ENCODE data around the gene FIGN.

The FIGN gene

DNA sequence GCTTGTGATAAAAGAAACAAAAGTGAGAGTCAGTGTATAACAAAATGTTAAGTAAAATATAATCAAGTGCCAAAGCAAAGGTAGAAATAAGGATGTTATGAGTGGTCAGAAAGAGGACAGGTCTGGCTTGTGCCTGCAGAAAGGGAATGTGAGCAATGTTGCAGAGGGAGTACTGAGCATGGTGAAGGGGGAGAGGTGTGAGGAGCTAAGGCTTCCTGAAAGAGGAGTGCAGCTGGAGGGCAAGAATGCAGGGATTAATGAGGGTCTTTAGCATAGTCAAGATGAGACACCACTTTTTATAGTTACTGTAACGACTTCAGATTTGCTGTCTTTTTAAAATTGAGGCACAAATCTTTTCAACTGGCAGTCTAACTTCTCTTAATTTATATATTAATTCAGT is 22.0 kb upstream of the FIGN start:
- TF ChIP-seq SIN3A (IDR thresholded peaks at IDR 0.05; ENCODE audit: borderline replicate concordance, insufficient read depth, low read length), result no peak
- no peak for TF ChIP-seq POLR2AphosphoS5 (IDR thresholded peaks at IDR 0.05; ENCODE audit: low read depth, low read length)
- no peak for TF ChIP-seq FOXP2 (optimal IDR thresholded peaks at IDR 0.05; ENCODE audit: borderline replicate concordance, extremely low read depth, extremely low read length, insufficient read depth)
- TF ChIP-seq TAF1 (IDR thresholded peaks at IDR 0.05; ENCODE audit: borderline replicate concordance, insufficient read depth, low read length), result no peak
- TF ChIP-seq, protein P1, sequence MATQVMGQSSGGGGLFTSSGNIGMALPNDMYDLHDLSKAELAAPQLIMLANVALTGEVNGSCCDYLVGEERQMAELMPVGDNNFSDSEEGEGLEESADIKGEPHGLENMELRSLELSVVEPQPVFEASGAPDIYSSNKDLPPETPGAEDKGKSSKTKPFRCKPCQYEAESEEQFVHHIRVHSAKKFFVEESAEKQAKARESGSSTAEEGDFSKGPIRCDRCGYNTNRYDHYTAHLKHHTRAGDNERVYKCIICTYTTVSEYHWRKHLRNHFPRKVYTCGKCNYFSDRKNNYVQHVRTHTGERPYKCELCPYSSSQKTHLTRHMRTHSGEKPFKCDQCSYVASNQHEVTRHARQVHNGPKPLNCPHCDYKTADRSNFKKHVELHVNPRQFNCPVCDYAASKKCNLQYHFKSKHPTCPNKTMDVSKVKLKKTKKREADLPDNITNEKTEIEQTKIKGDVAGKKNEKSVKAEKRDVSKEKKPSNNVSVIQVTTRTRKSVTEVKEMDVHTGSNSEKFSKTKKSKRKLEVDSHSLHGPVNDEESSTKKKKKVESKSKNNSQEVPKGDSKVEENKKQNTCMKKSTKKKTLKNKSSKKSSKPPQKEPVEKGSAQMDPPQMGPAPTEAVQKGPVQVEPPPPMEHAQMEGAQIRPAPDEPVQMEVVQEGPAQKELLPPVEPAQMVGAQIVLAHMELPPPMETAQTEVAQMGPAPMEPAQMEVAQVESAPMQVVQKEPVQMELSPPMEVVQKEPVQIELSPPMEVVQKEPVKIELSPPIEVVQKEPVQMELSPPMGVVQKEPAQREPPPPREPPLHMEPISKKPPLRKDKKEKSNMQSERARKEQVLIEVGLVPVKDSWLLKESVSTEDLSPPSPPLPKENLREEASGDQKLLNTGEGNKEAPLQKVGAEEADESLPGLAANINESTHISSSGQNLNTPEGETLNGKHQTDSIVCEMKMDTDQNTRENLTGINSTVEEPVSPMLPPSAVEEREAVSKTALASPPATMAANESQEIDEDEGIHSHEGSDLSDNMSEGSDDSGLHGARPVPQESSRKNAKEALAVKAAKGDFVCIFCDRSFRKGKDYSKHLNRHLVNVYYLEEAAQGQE (IDR thresholded peaks at IDR 0.05; ENCODE audit: insufficient read depth in 1 of 2, low read depth in 2 of 2, low read length in 2 of 2), result no peak

DNA sequence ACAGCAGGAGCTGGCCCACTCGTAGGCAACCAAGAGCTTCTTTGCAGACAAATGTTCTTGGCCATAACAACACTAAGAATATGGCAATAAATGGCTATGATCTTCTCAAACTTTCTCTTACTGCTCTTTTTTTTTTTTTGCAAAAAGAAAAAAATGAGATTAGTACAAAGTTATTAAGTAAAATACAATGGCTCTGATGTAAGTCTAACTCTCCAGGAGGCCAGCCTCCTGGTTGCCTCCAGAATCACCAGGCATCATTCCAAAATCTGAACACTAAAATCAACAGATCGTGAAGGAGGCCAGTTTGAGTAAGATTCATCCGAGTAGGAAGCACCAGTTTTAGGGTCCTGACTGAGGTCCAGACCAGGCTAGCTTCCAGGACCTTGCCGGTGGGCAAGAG is 20.8 kb upstream of the FIGN start:
- TF ChIP-seq POLR2AphosphoS5 (IDR thresholded peaks at IDR 0.05; ENCODE audit: low read depth, low read length), result no peak
- no peak for TF ChIP-seq SIN3A (IDR thresholded peaks at IDR 0.05; ENCODE audit: borderline replicate concordance, insufficient read depth, low read length)

DNA sequence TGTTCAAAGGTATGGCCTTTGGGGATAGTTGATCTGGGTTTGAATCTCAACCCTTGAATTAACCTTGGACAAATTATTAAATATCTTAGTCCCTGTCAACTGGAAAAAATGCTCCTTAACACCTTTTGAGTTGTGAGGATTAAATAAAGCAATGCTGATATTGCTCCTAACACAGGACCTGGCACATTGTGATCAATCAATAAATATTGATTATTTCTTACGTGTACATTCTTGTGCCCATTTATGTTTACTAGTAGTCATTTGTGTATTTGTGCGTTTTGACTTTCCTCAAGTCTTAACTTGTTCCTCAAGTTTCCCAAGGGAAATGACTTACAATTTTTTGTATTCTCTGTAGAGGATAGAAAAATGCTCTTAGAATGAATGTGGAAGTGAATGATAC is 19.6 kb upstream of the FIGN start:
- TF ChIP-seq SIN3A (IDR thresholded peaks at IDR 0.05; ENCODE audit: borderline replicate concordance, insufficient read depth, low read length) (no peak), TAF1 (IDR thresholded peaks at IDR 0.05; ENCODE audit: borderline replicate concordance, insufficient read depth, low read length) (no peak), POLR2AphosphoS5 (IDR thresholded peaks at IDR 0.05; ENCODE audit: low read depth, low read length) (no peak), FOXP2 (optimal IDR thresholded peaks at IDR 0.05; ENCODE audit: borderline replicate concordance, extremely low read depth, extremely low read length, insufficient read depth) (no peak)
- TF ChIP-seq, protein P1 (IDR thresholded peaks at IDR 0.05; ENCODE audit: insufficient read depth in 1 of 2, low read depth in 2 of 2, low read length in 2 of 2), result no peak

DNA sequence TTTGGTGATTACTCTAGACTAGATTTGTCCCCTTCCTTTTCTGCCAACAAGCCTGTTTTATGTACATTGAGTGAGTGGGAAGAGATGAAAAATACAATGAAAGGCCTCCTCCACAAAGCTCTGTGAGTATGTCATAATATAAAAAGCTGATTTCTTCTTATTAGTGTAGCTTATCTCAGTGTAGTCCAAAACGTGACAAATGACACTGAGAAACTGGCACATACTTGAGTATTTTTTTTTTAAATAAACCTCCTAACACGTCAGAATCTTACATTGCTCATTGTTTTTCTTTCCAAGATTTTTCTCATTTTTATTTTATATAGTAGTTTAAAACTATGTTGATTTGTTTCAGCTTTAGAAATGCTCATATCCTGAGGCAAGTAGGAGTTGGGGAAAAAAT is 17.9 kb upstream of the FIGN start:
- TF ChIP-seq SIN3A (IDR thresholded peaks at IDR 0.05; ENCODE audit: borderline replicate concordance, insufficient read depth, low read length) (no peak), FOXP2 (optimal IDR thresholded peaks at IDR 0.05; ENCODE audit: borderline replicate concordance, extremely low read depth, extremely low read length, insufficient read depth) (no peak), POLR2AphosphoS5 (IDR thresholded peaks at IDR 0.05; ENCODE audit: low read depth, low read length) (no peak), TAF1 (IDR thresholded peaks at IDR 0.05; ENCODE audit: borderline replicate concordance, insufficient read depth, low read length) (no peak)
- TF ChIP-seq, protein P1 (IDR thresholded peaks at IDR 0.05; ENCODE audit: insufficient read depth in 1 of 2, low read depth in 2 of 2, low read length in 2 of 2), result no peak

DNA sequence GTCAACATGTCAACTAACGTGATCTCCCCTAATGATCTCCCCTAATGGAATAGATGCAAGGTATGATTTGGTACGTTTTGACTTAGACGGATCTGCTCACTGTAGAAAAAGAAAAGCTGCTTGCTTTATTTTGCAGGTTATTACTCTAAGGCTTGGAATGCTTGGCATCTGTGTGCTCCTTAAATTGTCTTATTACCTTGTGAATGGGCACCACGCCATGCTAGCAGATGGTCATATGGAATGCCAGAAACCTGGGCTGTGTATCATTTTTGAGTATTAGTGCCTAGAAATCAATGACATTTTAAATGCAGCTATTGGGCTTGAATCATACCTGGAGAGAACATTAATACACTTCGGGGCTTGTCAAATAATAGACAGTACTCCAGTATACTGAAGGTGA is 16.5 kb upstream of the FIGN start:
- no peak for TF ChIP-seq TAF1 (IDR thresholded peaks at IDR 0.05; ENCODE audit: borderline replicate concordance, insufficient read depth, low read length)
- no peak for TF ChIP-seq FOXP2 (optimal IDR thresholded peaks at IDR 0.05; ENCODE audit: borderline replicate concordance, extremely low read depth, extremely low read length, insufficient read depth)
- no peak for TF ChIP-seq SIN3A (IDR thresholded peaks at IDR 0.05; ENCODE audit: borderline replicate concordance, insufficient read depth, low read length)
- no peak for TF ChIP-seq POLR2AphosphoS5 (IDR thresholded peaks at IDR 0.05; ENCODE audit: low read depth, low read length)
- TF ChIP-seq, protein P1 (IDR thresholded peaks at IDR 0.05; ENCODE audit: insufficient read depth in 1 of 2, low read depth in 2 of 2, low read length in 2 of 2), result no peak

All from PFSK-1 (cell line).